SW480 (cell line): ENCODE measurements around the gene CPAMD8.

Experiments used
- DNase-seq: peaks from one replicate; pipeline ENCODE4 v3.0.0-alpha.2; 2016; ENCODE audit warnings: low spot score

The CPAMD8 gene

DNA sequence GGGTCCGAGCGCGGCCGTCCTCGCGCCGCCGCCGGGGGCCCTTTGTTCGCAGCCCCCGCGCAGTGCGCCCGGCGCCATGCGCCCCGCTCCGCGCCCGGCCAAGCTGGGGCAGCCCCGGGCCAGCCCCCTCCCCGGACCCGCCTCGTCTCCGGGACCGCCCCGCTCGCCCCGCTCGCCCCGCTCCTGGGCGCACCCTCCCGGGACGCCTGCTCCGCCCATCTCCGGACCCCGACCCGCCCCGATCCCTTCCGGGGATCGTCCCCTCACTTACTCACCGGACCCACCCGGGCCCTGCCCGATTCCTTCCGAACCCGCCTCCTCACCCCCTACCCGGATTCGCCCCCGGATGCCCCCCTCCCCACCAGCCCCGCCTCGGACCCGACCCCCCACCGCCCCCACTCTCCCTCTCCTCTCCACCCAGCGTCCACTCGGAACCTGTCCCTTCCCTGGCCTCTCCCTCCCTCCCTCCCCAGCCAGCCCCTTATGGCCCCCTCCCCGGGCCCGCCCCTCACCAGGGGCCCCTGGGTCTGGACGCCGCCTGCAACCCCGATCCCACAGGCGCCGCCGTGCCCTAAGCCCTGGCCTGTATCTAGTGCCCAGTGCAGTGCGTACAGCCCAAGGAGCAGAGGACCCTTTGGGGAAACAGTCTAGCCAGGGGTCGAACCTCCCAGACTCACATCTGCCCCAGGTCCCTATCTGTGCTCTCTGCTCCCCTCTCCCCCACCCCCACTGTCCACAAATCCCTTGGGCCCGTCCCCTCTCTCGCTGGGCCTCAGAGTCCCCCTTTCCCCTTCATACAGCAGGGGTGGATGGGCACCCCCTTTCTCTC, at the start of gene CPAMD8:
Gene CPAMD8, minus strand, starts transcription at position 105 of the 829 bp plus-strand sequence. CDS start 168 bp downstream, outside the sequence.
- no peak for DNase-seq

DNA sequence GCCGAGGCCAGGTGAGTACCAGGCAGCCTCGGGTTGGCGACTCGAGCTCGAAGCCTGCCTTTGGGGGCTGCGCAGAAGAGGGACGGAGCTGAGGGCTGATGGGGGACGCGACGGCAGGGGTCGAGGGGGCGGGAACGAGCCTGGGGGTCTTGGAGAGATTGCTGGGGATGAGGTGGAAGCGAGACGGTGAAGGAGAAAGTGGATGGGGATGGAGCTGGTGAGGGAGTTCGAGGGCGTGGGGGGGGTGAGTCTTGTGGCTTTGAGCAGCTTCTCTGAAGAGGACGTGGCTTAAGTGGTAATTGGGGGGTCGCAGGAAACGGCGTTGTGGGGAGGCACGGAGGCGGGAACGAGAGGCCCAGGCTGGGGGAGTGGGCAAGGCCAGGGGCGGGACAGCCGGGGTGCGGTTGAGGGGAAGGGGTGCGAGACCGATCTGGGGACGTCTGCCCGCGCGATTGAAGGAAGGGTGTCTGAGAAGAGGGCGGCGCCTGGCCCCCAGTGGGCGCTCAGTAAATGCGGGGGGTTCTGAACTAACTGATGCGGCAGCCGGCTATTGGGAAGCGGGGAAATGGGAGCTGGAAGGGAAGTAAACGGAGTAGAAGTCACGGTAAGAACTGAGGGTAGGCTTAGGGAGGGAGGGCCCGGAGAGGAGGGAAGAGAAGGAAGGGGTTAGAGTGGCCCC, 49.4 kb upstream of the CPAMD8 start:
- DNase-seq, result no peak

DNA sequence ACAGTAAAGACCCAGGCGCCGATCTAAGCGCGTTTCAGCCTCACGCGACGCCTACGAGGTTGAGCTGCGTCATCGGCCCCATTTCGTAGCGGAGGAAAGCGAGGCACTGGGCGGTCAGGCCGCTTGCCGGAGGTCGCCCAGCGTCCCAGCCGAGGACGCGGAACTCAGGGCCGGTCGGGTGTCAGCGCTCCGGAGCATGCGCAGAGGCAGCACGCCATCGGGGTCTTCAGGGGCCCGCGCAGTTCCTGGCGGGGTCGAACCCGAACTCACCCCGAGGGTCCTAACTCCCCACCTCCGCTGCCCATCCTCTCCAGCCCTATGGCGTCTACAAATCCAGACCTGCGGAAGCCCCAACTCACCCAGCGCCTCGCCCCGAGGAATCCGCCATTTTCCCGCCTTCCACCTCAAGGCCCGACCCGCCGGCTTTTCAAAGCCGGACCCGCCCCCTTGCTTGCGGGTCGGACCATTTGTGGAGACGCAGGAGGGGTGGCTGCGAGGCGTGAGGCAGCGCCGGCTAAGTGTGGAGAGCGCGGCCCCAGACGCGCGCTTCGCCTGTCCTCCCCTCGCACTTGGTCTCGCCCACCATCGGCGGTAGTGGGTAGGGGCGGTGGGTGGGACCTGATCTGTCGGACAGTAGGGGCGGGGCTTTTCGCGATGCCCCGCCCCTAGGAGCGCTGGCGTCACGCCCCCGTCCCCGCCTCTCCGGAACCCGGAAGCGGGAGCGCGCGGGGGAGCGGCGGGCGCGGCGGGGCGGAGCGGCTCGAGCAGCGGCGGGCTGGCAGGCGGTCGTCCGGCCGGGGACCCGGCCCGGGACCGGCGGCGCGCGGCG, 48.6 kb upstream of the CPAMD8 start, which contains the start of the genes HAUS8 and MYO9B:
Gene HAUS8, minus strand, starts transcription at position 418 of the 829 bp plus-strand sequence. Its CDS starts 30 bp downstream, at position 388.
Gene MYO9B, plus strand, starts transcription at position 743 of the 829 bp plus-strand sequence. CDS start 25,941 bp downstream, outside the sequence.
- peak; percentile 99 for DNase-seq

DNA sequence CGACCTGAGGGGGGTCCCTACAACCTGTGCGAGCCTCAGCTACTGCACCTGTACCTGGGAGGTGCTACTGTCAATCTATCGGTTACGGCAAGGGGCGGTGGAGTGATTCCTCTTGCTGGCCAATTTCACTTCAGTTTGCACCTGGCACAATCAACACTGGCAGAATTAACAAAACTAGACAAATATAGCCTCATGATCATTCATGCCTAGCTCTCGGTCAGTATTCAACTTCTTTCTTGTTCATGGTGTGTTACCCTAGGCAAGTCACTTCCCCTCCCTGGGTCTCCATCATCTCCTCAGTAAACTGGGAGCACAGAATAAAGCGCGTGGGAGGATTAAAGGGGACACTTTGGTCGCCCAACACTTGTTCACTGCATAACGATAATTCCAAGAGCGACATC, 48.0 kb upstream of the CPAMD8 start:
- DNase-seq, result no peak

DNA sequence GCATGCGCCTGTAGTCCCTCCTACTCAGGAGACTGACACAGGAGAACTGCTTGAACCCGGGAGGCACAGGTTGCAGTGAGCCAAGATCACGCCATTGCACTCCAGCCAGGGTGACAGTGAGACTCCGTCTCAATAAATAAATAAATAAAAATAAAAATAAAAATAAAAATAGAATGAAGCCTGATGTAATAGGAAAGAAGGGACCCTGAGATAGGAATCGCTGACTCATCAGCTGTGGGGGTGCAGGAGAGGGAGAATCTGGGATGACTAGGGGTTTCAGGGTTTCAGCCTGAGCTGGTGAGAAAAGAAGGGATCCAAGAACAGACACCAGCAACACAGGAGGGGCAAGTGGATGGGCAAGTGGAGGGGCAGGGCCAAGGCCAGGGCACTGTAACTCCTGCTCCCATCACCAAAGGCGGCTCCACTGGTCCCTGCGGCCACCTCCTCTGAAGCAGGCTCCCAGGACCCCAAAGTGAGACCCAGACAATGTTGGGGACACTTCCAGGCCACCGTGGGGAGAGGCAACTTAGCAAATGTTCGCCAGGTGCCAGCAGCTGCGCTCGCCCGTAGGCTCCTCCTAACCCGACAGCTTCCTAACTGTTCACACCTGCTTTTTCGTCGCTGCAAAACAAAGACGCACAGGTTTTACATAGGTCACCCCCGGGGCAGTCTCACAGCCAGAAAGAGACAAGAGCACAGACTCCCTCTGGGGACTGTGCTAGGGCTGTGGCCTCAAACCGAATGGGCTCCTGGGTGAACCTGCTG, 47.4 kb upstream of the CPAMD8 start:
- DNase-seq, result no peak

DNA sequence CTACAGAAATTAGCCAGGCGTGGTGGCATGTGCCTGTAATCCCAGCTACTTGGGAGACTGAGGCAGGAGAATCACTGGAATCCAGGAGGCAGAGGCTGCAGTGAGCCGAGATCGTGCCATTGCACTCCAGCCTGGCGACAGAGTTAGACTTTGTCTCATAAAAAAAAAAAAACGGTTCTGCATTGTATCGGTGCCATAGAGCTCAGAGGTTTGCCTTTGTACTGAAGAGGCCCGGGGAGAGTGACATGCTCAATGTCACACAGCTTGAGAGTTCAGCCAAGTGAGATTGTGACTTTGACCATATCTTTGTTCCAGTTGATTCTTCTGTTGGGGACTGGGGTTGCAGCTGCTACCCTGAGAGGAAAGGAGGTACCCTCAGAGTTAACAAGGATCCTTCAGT, 44.3 kb upstream of the CPAMD8 start:
- no peak for DNase-seq

DNA sequence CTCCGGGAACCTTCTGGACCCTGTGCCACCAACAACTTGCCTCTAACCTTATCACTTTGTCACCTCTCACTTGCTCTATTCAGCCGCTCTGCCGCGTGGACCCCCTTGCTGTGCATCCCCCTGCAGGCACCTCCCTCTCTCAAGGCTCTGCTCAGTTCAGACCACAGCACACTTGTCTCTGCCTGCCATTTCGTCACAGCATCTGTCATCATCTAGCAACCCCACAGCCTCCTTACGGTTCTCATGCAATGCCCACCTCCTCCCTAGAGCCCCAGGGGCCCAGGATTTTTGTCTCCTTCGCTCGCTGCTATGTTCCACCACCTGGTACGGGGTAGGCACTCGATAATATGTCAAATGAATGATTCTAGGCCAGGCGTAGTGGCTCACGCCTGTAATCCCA, 43.8 kb upstream of the CPAMD8 start:
- DNase-seq, result no peak

DNA sequence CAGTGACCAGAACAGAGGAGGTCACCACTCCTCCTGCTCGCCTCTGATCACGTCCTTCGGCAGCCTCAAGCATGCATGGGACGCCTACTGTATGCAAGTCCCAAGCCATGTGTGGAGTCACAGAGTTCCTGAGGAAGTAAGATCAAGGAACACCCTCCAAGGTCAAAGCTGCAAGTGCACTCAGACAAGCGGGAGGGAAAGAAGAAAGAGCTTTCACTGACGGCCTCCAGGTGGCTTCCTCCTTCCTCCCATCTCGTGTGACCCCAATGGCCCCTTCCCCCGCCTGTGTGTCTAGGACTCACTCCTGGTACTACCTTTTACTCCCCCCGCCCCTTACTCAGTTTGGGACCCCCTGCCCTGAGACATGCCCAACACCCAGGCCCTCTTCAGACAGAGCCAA, 42.6 kb upstream of the CPAMD8 start:
- DNase-seq, result no peak

DNA sequence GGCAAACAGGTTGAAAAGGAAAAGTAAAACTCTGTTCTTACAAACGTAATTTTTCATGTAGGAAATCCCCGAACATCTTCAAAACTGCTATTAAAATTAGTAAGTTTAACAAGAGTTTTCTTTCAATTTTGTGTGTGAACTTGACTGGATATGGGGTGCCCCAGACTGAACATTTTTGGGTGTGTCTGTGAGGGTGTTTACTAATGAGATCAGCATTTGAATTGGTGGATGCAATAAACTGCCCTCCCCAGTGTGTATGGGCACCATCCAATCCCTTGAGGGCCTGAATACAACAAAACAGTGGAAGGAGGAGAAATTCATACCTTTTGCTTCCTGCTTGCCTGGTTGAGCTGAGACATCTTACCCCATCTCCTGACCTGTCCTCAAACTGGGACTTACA, 36.8 kb upstream of the CPAMD8 start:
- DNase-seq, result no peak

DNA sequence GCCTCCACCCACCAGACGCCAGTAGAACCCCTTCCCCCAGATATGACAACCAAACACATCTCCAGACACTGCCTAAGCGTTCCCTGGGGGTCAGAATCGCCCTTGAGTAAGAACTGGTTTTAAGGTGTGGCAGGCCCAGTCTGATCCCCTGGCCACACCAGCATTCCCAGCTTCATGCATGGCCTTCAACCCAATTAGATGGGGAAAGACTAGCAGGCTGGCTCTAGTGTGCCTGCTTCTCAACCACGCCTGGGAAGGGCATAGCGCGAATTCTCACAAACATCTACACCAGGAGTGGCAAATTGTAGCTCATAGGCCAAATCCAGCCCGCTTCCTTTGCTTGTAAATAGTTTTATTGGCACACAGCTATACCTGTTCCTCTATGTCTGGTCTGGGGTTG, 35.1 kb upstream of the CPAMD8 start:
- DNase-seq, result no peak

DNA sequence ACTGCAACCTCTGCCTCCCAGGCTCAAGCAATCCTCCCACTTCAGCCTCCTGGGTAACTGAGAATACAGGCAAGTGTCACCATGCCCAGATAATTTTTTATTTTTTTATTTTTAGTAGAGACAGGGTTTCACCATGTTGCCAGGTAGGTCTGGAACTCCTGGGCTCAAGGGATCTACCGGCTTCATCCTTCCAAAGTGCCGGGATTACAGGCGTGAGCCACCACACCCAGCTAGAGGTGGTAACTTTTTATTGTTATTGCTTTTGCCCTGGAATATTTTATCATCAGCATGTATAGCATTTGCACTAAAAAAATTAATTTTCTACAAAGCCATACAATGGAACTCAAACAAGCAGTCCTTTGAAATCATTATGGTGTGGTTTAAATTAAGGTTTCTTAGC, 34.6 kb upstream of the CPAMD8 start:
- no peak for DNase-seq

DNA sequence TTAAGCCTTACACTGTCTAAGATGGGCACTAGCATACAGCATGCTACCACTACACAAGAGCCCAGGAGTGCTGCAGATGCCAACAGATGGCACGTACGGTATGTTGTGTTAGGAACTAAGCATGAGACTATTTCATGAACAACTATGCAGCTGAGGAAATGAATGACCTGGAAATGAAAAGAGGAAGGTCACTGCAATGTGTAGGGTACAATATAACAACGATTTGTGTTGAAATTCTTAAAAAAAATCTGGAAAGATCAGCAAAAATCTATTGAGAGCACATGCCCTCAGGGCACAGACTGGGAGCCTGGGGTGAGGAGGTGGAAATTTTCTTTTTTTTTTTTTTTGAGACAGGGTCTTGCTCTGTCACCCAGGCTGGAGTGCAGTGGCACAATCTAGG, 34.2 kb upstream of the CPAMD8 start:
- no peak for DNase-seq

DNA sequence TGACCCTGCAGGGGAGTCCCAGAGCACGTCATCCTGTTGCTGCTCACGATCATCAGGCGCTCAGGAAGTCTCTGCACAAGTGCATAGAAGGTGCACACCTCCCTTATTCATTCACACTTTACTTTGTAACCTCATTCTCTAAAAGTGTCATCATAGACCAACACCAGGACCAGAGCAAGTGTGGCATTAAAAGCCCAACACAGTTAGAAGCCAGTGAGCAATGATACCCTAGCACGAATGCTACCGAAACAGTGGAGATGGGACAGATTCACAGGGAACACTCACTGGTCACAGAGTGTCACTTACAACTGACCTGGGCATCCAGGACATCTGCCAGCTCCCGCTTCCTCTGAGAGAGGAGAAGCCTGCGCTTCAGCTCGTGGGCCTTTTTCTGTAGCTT, 31.6 kb upstream of the CPAMD8 start:
- DNase-seq, result no peak

DNA sequence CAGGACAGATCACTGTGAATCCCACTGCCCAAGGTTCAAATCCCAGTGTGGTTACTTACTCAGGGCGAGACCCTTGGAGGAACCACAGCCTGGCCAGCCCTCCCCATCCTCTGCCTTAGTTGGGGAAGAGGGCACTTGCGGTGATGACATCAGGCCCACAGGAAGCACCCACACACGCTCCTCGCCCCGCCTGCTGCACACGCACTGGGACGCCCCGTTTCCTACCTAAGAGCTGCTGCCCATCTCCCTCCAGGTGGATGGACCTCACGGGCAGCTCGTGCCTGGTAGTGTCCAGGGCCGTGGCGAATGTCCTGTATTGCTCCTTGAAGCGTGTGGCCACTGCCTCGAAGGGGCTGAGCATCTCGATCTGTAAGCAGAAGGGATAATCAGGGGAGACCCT, 29.0 kb upstream of the CPAMD8 start:
- no peak for DNase-seq

DNA sequence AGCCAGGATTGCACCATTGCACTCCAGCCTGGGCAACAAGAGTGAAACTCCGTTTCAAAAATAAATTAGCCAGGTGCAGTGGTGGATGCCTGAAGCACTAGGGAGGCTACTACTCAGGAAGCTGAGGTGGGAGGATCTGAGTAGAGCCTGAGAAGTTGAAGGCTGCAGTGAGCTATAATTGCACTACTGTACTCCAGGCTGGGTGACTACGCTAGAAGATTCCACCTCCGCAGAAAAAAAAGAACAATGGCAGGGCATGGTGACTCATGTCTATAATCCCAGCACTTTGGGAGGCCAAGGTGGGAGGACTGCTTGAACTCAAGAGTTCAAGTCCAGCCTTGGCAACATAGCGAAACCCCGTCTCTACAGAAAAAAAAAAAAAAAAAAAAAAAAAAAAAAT, 28.1 kb upstream of the CPAMD8 start:
- no peak for DNase-seq

DNA sequence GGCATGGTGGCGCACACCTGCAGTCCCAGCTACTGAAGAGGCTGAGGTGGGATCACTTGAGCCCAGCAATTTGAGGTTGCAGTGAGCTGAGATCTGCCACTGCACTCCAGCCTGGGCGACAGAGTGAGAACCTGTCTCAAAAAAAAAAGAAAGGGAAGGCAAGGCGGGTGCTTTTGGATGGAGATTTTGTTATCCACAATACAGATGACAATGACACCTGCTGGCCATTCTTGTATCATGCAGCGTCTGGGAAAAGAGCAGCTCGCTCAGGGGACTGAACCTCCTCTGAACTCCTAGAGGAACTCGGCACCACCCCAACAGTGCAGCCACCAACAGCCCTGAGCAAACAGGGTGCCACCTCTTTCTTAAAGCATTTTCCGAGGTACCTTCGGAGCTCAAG, 25.8 kb upstream of the CPAMD8 start:
- DNase-seq, result peak; percentile 44

DNA sequence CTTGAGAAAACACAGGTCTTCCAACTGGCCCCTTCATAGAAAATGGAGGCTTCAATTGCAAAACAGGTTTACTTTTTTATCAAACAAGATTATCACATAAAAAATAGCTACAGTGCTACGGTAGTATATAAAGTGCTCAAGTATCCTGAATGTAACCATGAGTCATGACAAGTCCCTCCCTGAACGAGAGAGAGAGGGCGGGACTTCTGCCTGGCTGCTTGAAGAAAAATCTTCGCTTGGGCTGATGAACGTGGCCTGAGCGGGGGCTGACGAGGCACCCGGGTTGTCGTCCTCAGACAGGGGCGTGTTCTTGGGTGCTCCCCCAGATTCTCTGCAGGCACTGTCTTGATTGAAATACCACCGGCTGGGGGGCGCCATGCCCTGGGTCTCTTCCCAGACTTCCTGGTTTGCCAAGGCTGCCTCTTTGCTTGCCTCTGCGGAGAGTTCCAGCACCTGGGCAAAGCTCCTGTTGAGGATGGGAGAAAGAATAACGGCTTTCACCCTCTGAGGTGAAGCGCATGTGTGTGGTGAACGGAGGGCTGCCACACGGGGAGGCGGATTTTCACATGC, 23.2 kb upstream of the CPAMD8 start:
- DNase-seq, result no peak

DNA sequence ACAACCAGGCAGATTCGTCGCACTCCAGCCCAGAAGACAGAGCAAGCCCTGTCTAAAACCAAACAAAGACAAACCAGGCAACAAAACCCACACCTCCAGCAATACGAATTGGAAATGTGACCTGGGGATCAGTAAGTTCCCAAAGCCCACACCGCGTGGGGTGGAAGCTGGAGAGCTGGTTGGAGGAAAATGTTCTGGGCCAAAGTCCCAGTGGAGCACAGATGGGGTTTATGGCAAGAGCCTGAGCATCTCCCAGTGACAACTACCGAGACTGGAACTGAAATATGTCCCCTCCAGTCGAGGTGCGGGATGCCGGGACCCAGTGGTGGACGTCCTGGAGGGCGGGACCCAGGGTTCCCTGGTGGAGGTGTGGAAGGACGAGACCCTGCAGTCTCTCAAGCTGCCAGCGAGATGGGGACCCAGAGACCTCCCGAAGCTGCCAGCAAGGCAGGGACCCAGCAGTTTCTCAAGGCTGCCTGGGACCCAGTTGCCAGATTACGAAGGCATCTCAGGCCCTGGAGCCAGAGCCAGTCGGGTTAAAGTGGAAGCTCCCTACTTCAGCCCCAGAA, 22.4 kb upstream of the CPAMD8 start:
- DNase-seq, result no peak

DNA sequence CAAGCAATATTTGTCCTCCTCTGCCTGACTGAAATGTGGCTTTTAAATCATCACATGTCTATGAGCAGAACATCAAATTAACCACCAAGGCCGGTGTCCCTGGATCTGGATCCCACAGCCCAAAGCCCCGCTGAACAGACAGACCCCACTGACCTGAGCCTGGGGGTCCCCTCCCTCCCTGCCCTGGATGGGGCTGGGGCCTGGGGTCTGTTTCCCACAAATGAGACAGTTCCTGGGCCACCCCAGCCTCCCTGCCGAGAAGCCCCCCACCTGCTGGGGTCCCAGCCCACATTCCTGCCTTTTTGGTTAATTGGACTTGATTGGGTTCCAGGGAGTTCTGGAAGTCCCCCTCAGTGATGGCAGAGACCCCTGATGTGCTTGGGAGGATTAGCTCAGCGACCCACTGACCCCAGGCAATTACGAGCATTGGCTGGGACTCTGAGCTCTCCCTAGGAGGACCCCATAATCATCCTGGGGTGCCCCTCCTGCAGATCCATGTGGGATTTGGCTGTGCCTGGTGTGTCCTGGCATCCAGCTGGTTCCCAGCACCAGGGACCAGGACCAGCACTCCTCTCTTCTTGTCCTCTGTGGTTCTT, 19.4 kb upstream of the CPAMD8 start:
- DNase-seq, result no peak

DNA sequence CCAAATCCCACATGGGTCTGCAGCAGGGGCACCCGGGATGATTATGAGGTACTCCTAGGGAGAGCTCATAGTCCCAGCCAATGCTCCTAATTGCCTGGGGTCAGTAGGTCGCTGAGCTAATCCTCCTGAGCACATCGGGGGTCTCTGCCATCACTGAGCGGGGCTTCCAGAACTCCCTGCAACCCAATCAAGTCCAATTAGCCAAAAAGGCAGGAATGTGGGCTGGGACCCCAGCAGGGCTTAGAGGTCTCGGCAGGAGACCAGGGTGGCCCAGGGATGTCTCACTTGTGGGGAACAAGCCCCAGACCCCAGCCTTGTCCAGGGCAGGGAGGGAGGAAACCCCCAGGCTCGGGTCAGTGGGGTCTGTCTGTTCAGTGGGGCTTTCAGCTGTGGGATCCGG, 17.1 kb upstream of the CPAMD8 start:
- DNase-seq, result no peak

DNA sequence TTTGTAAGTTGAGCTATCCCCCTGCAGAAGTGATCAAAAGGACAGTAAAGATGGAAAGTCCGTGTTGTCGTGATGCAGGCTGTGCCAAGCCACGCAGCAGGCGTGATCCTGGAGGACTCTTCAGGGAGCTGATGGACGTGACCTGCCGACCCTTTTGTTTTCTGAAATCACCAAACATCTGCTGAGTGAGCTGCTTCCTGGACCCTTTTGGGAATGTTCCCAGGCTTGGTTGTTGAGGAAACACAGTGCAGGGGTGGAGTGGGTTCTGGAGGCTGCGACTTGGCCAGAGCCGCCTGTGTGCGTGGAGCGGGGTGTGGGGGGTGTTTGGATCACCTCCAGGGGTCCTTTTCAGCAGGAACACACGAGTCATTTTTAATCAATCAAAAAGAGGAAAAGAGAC, 15.4 kb upstream of the CPAMD8 start:
- DNase-seq, result no peak
